Body of pancreas (tissue), 4 donors: ENCODE measurements around the gene LRP3.

Source experiments
- CTCF ChIP-seq, 7 experiments: fragments of 450-650 bp in 4 of 7; fragments of 200-600 bp in 3 of 7; sonication (generic) in 3 of 7; IDR thresholded peaks; one replicate each; pipeline ENCODE4 v1.5.1; 2016 to 2019; ENCODE audit warnings: antibody characterized with exemption in 7 of 7
- POLR2A ChIP-seq, 3 donors: fragments of 450-650 bp; IDR thresholded peaks; one replicate each; pipeline ENCODE4 v1.6.1; 2016; ENCODE audit warnings: antibody characterized with exemption in 3 of 3, mild to moderate bottlenecking in 2 of 3

GRCh38 chr19:33254245-33254824, 60.2 kb downstream of the LRP3 start:
- TF ChIP-seq CTCF (IDR thresholded peaks at IDR 0.05) = no peak
- no peak for TF ChIP-seq POLR2A (IDR thresholded peaks at IDR 0.05)
